ENCODE measurements around the gene PACSIN2. TPM values are rescaled to one million over a fixed set of nuclear protein-coding genes. Genes with fewer than 3 reads are reported as not detected.

Gene PACSIN2
- total RNA-seq, 1 donor from 2014 or later = 33.4 TPM

DNA sequence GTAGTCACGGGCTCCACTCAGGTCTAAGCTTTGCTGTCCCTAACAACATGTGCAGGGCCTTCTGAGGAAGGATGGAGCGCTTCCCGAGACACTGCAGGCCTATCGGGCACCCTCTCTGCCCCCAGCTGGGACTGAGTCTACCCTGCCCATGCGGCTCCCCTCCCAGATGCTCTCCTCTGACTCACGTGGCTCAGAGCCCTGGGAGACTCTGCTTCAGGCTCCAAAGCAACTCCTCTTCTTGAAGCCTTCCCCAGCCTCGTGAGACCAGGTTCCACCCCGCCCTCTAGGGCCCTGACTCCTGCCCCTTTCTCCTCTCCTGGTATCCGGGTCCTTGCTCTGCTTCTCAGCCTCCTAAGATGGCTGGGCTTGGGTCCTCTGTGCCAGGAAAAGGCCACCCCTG is 129.5 kb downstream of the PACSIN2 start:
- intact Hi-C loops (cut with micrococcal nuclease) = no loop called here

DNA sequence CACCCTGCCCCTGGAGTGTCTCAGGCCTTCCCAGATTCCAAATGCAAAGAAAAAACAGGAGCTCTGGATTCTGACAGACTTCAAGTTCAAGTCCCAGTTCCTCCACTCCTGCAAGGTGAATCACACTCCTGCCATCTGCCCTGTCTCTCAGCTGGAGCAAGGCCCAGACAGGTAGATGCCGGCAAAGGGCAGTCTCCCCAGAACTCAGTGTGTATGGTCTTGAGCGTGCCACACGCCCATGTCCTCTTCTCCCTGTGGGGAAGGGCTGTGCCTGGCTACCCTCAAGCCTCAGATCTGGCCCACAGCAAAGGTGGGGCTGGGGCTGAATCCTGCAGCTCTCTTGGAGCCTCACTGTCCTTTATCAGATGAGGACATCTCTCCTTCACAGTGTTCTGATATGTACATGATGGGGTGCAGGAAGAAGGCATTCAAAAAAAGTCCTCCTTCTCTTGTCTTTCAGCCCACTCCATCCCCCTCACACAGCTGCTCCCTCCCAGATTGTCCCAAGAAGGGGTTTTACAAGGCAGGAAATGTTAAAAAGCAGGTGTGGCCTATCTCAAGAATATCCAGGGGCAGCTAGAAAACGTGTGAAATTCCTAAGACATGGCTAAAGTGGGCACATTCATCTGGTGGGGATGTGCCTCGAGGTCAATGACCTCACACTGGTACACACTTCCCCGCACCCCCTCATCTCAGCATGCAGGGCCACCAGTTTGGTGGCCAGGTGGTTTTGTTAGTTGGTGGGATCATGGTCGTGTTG is 130.2 kb downstream of the PACSIN2 start:
- intact Hi-C loops (cut with micrococcal nuclease) = no loop called here

- intact Hi-C loops (cut with micrococcal nuclease) = no loop called here
Measured at GRCh38 chr22:42883970-42884369, 131.0 kb downstream of the PACSIN2 start.

GRCh38 chr22:42883121-42883520 is 131.8 kb downstream of the PACSIN2 start:
- intact Hi-C loops (cut with micrococcal nuclease) = no loop called here

GRCh38 chr22:42881982-42882656 is 132.8 kb downstream of the PACSIN2 start:
- intact Hi-C loops (cut with micrococcal nuclease) = no loop called here

DNA sequence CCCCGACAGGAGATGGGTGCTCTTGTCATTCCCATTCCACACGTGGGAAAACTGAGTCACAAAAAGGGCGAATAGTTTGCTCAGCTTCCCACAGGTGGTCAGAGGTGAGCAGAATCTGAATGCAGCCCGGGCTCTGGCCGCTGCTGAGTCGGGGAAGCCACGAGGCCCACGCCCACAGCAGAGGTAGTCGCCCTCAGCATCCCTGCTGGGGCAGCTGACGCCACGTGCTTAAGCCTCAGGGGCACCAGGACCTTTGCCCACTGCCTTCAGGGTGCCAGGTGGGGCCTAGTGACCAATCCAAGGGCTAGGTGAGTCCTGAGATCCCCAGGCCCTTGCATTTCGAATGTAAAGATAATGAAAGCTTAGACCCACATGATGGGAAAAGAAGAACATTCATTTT is 133.7 kb downstream of the PACSIN2 start:
- intact Hi-C loops (cut with micrococcal nuclease) = no loop called here

DNA sequence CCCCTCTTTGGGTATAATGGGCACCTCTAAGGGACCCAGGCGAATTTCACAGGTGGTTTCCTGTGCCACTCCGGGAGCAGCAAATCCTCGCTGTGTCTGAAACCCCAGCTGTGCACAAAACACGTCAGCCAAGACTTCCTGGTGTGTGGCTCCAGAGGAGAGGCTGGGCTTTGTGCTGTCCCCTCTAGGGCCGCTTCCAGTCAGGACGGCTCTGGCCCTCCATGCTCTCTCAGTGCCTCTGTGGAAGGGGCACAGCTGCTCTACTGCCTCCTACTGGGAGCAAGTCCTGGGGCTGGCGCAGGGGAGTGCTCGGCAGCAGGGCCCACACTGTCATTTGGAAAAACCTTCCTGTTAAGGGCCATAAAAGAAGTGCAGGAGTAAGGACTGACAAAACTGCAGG is 134.1 kb downstream of the PACSIN2 start:
- intact Hi-C loops (cut with micrococcal nuclease) = no loop called here

- intact Hi-C loops (cut with micrococcal nuclease) = no loop called here
Measured at GRCh38 chr22:42879371-42880021, 135.5 kb downstream of the PACSIN2 start.

- intact Hi-C loops (cut with micrococcal nuclease) = no loop called here
Measured at GRCh38 chr22:42878561-42879305, 136.2 kb downstream of the PACSIN2 start.

GRCh38 chr22:42877597-42878340 is 137.2 kb downstream of the PACSIN2 start:
- intact Hi-C loops (cut with micrococcal nuclease) = no loop called here

DNA sequence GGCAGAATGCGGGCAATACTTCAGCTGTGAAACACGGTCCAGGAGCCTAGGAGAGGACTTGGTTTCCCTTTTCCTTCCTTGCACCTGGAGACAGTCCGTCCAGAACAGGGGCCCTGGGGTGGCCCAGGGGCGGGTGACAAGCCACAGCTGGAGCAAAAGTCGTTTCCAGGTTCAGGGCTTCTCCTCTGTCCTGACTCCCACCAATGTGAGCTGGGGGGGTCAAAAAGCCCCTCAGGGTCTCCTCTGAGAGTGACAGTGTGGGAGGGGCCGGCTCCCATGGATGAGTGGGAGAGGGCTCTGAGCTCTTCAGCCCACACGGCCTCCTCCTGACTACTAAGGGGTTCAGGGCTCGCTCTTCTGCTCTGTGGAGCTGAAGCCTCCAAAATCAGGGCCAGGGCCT is 137.8 kb downstream of the PACSIN2 start:
- intact Hi-C loops (cut with micrococcal nuclease) = no loop called here

DNA sequence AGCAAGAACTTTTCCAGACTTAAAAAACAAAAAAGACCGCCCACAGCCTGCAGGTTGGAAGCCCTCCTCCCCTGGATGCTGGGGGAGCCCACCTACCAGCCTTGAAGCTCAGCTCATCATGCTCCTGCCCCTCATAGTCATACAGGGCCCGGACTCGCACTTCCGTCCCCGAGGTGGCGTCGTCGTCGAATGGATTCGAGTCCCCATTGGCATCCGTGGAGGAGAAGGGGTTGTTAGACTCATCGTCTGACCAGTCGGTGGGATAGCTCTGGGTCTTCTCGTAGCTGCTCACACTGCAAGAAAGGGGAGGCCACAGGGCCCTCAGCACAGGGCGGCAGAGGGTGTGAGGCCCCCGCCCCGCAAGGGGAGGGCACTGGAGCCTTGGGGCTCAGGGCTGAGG is 138.9 kb downstream of the PACSIN2 start:
- intact Hi-C loops (cut with micrococcal nuclease) = no loop called here

GRCh38 chr22:42874010-42874409 is 140.9 kb downstream of the PACSIN2 start:
- intact Hi-C loops (cut with micrococcal nuclease) = no loop called here

GRCh38 chr22:42873356-42873755 is 141.6 kb downstream of the PACSIN2 start:
- intact Hi-C loops (cut with micrococcal nuclease) = no loop called here

GRCh38 chr22:42872821-42873220 is 142.1 kb downstream of the PACSIN2 start:
- intact Hi-C loops (cut with micrococcal nuclease) = no loop called here

DNA sequence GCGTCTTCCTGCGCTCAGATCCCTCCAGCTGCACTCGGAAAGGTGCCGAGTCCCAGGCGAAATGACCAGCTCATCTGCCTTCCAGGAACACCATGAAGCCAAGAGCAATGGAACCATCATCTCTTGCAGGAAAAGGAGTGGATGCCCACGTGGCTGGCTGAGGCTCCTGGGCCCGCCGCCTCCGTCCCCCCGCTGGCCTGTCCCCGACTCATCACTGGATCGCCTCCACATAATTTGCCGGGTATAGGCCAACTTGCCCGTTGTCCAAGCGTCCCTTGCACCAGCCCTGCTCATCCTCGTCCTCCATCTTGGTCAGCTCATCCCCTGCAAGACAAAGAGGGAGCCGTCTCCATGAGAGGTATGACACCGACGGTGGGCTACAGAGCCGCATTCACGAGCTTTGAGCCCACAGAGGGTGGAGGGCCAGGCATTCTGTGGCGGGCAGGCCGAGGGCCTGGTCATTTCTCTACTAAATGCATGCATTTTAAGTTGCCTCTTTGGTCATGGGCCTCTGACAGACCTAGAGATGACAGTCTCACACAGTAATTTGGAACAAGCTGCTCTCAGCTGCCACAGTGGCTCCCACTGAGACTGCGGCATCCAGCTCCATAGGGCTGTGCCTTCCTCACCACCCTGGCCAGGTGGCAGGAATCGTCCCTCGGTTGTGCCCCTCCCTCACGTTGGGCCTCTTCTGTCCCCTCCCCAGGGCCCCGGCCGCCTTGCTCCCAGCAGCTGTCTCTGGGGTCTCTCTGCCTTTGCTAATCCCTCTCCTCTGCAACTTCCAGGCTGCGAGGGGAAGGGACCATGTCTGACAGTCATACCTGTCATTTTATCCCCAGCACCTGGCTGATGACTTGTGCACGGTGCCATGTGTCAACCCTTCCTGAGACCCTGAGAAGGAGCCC is 143.6 kb downstream of the PACSIN2 start:
- intact Hi-C loops (cut with micrococcal nuclease) = no loop called here

- intact Hi-C loops (cut with micrococcal nuclease) = no loop called here
Measured at GRCh38 chr22:42869888-42870480, 145.0 kb downstream of the PACSIN2 start.

- intact Hi-C loops (cut with micrococcal nuclease) = no loop called here
Measured at GRCh38 chr22:42869463-42869862, 145.5 kb downstream of the PACSIN2 start.

- intact Hi-C loops (cut with micrococcal nuclease) = no loop called here
Measured at GRCh38 chr22:42868751-42869251, 146.1 kb downstream of the PACSIN2 start.

All from T-helper 2 cell treated with Interferon-gamma antibody and Interleukin-4, amounts not matched to agents 100 ng/mL and 5 ng/mL, for 36 hours (primary cell).